ENCODE measurements around the gene PRKAA2. TPM values are rescaled to one million over a fixed set of nuclear protein-coding genes. Genes with fewer than 3 reads are reported as not detected.

PRKAA2 gene
- total and polyA plus RNA-seq, 2 of the 4 experiments (the other 2 are of a cell fraction) = 0.72 to 1.4 TPM

DNA sequence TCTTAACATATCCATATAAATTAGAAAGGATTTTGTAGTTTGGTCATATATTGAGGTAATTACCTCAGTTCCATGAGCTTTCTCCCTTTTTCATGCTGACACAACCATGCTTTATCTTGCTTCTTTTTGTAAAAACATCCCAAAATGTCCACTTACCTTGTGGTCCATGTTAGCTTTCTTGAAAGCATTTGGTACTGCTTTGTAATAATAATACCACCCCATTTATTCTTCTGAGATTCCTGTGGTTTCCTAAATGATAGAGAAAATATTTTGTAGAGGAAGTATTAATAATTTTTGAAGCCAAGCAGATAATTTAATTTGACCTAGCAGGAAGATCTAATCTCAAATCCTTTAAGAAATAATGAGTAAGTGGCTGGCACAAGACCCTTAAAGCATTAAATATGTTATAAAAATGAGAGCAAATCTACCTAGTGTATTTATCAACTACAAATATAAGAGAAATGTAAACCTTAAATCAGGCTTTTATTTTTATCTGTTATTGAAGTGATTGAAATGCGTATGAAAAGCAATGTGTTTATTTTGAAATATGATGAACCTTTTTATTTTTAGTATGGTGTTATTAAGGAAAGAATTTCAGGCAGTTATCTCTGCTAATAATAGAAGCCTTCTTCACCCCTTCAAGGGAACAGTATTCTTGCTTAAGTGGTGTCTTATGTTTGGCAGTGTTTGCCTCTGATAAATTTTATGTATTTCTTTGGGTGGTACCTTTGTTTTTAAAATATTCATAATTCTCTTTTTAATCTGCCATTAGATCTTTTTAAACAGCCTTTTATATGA lies 9.2 kb downstream of the PRKAA2 start:
- intact Hi-C loops (cut with micrococcal nuclease) (no loop called here), dilution Hi-C loops (cut with HindIII; ENCODE audit: low sequenced_read_pairs, unreplicated experiment) (no loop called here), in situ Hi-C loops (cut with MboI; ENCODE audit: low sequenced_read_pairs) (no loop called here)
- ChIA-PET CTCF (interaction anchor here (0.5 to 1.1 kb wide), 2 partner anchors 26 to 669 kb away, joined by 3 read pairs; no protein-coding TSS in a partner anchor), POLR2A (ENCODE audit: unreplicated experiment) (no interaction called here)
- Histone ChIP-seq H2AK9ac (replicated peaks; ENCODE audit: low read depth, low read length, poor library complexity) (no peak overlapping the region), H2AFZ (replicated peaks; ENCODE audit: low read length, poor library complexity) (no peak overlapping the region), H3K27me3 (ENCODE audit: control insufficient read depth, insufficient read depth, low read length) (no peaks in the 10 kb centered on the region), H4K8ac (ENCODE audit: low read depth in 2 of 2, low read length in 2 of 2) (no peak overlapping the region), H4K91ac (ENCODE audit: insufficient read depth, low read depth, low read length) (no peak overlapping the region), H2BK120ac (ENCODE audit: low read depth, low read length) (no peak overlapping the region), H3K9me3 (ENCODE audit: control insufficient read depth, insufficient read depth, low read length) (peaks cover 11% of the 10 kb centered on the region; the same call in 1 of the 2 replicates), H3K79me1 (ENCODE audit: low read depth in 1 of 2, low read length in 2 of 2) (no peaks in the 10 kb centered on the region), H3K27ac (ENCODE audit: insufficient read depth, low read length) (no peak overlapping the region), H3K4me2 (ENCODE audit: low read depth, low read length) (no peak overlapping the region), H4K5ac (ENCODE audit: low read depth, low read length) (no peak overlapping the region), H3K14ac (replicated peaks; ENCODE audit: low read depth, low read length) (no peak overlapping the region), H3K36me3 (ENCODE audit: control insufficient read depth, insufficient read depth, low read length) (no peaks in the 10 kb centered on the region), H3K23ac (ENCODE audit: low read depth, low read length) (no peak overlapping the region), H3K4me3 (ENCODE audit: insufficient read depth, low read depth, low read length) (no peak overlapping the region), H3K9ac (ENCODE audit: low read depth, low read length) (no peak overlapping the region), H2BK20ac (ENCODE audit: low read depth, low read length) (no peak overlapping the region), H2AK5ac (ENCODE audit: low read depth, low read length) (no peak overlapping the region), H4K20me1 (ENCODE audit: insufficient read depth, low read length) (no peaks in the 10 kb centered on the region), H3K18ac (ENCODE audit: low read depth, low read length) (no peak overlapping the region), H2BK5ac (ENCODE audit: low read depth, low read length, poor library complexity, severe bottlenecking) (no peak overlapping the region), H3K56ac (ENCODE audit: extremely low read depth, insufficient read depth, low read length) (no peak overlapping the region), H3K4ac (ENCODE audit: low read depth, low read length) (no peak overlapping the region), H3K4me1 (ENCODE audit: control insufficient read depth, insufficient read depth, low read length) (no peaks in the 10 kb centered on the region), H3K9me1 (ENCODE audit: insufficient read depth, low read length) (no peaks in the 10 kb centered on the region), H2BK15ac (ENCODE audit: low read depth, low read length) (no peak overlapping the region)
- BruUV-seq (replicated peaks) = no TSS peak
- TF ChIP-seq POLR2A (IDR thresholded peaks at IDR 0.05; ENCODE audit: low read depth, low read length) (no peak), RCOR1 (IDR thresholded peaks at IDR 0.05; ENCODE audit: insufficient replicate concordance, low read length) (no peak)
- TF ChIP-seq, protein P1, sequence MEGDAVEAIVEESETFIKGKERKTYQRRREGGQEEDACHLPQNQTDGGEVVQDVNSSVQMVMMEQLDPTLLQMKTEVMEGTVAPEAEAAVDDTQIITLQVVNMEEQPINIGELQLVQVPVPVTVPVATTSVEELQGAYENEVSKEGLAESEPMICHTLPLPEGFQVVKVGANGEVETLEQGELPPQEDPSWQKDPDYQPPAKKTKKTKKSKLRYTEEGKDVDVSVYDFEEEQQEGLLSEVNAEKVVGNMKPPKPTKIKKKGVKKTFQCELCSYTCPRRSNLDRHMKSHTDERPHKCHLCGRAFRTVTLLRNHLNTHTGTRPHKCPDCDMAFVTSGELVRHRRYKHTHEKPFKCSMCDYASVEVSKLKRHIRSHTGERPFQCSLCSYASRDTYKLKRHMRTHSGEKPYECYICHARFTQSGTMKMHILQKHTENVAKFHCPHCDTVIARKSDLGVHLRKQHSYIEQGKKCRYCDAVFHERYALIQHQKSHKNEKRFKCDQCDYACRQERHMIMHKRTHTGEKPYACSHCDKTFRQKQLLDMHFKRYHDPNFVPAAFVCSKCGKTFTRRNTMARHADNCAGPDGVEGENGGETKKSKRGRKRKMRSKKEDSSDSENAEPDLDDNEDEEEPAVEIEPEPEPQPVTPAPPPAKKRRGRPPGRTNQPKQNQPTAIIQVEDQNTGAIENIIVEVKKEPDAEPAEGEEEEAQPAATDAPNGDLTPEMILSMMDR (conservative IDR thresholded peaks at IDR 0.05; ENCODE audit: low read depth, low read length) = no peak
- no peak for ATAC-seq (ENCODE audit: low read depth)
- no peak for DNase-seq
- 100% methylated on average over 1 of the region's 1 CpG; no CpG with 5 or more reads in 1 of the 2 experiments for WGBS, 2 experiments (ENCODE audit: extremely low coverage in 2 of 2, insufficient read length in 1 of 2)

Measured in IMR-90 (cell line).